Anterior cingulate cortex (tissue), 58 donors: ENCODE measurements around the gene PDE9A.
A peak's percentile ranks its signal among the peaks of the same experiment; 100 is the strongest.

Experiments
- DNase-seq, 58 donors: peaks; one replicate each; lab custom pipeline; 2025; lab: John Stamatoyannopoulos, UW

The PDE9A gene

GRCh38 chr21:42654913-42655795 lies 1.7 kb downstream of the PDE9A start:
- no peak for DNase-seq

GRCh38 chr21:42655796-42656770 lies 2.7 kb downstream of the PDE9A start:
- peak in 1 of 58 donors; percentile 26 for DNase-seq

GRCh38 chr21:42656872-42657271 lies 3.5 kb downstream of the PDE9A start:
- no peak for DNase-seq

DNA sequence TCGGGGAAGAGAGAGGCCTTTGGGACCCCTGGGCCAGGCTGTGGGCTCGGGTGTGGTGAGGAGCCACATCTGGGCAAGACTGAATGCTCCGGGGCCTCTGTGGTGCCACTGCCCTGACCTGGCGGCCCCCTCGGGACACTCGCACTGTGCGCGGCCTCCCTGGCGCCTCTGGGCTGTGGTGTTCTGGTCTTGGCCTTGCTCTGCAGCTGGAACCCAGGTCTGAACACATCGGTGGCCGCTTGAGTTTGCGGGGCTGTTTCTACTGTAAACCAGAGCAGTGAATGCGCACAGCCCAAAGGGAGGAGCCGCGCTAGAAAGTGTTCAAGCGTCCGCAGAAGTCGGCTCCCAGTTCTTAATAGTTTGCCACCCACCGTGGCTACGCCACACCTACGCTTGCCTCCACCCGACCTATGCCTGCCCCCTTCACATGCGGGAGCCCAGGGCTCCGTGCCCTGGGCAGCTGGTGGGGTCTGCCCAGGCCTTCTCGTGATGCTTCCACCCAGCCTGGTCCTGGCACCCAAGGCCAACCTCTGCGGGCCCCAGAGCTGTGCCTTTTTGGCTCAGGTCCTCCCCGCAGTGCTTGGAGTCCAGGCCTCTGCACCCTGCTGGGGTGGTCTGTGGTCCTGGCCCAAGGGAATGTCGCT lies 4.4 kb downstream of the PDE9A start:
- DNase-seq: no peak

DNA sequence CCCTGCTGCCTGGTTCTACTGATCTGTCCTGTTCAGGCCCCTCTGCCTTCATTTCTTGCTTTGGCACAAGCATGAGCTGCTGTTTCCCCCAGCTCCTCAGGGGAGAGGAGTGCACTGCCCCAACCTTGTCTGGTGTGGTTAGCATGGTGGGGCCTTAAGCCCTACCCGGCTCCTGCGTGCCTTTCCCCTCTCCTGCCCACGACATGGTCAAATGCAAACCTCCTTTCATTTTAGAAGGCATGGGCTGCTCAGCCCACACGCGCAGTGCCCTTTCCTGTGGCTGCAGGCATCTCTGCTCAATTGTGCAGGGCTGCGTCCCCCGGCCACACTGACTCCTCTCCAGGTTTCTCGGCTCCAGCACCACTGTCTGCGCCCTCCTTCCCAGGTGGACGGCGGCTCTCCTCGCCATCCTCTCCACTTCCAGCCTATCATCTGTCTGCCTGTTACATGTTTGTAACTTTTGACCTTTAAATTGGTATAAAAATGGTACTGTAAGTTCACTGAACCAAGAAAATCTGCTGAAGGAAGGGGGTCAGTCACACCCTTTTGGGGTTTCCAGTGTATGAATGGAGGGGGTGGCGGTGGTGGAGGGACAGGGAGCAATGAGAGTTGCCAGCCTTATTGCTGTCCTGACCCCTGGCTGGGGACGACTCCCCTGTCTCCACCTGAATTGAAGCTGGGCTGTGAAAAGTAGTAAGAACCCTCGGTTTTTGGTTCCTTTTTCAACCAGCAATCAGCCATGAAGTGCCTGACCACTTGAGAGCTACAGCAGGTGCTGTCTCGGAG lies 5.1 kb downstream of the PDE9A start:
- no peak for DNase-seq

GRCh38 chr21:42659416-42660117 lies 6.1 kb downstream of the PDE9A start:
- DNase-seq: no peak

- DNase-seq: no peak
Measured at GRCh38 chr21:42660118-42660470, 6.7 kb downstream of the PDE9A start.

DNA sequence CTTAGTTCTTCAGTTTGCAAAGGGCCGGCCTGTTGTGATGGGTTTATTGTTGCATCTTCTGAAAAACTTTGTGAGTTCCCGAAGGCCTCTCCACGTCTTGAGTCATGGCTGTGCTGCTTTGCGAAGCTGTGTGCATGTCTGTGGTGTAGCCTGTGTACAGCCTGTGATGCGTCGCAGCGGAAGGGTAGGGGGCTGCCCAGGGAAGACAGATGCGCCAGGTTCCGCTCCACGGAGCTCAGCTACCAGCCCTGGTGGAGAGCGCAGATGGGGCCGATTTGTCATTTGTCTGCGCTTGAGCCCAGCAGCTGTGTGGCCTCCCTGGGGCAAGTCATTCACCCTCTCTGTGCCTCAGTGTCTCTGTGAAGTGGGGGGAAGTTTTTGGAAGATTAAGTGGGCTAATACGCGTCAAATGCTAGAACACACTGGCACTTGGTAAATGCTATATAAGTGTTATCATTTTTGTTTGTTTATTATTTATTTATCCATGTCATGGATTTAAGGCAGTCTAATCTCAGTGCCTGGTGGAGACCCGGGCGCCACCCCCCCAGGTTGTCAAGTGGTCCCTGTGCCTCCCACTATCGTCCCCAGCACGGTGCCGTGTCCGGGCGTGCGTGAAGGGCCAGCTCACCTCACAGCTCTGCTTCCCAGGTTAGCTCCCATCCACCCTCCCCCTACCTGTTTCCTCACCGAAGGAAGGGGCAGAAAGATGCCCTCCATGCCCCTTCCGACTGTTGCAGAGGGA lies 8.4 kb downstream of the PDE9A start:
- DNase-seq: no peak

DNA sequence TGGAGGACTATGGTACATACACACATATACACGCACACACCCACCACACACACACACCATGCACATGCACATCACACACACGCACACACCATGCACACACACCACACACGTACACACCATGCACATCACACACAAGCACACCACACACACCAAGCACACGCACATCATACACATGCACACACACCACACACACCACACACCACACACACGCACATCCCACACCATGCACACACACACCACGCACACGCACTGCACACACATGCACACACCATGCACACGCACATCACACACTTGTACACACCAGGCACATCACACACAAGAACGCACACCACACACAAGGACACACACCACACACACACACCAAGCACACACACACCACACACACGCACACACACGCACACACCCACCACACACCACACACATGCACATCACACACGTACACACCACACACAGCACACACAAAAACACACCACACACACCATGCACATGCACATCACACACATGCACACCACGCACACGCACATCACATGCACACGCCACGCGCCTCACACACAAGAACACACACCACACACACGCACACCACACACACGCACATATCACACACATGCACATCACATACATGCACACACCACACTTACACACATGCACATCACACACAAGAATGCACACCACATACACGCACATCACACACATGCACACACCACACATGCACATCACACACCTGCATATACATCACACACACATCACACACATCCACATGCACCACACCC lies 9.2 kb downstream of the PDE9A start:
- no peak for DNase-seq

- no peak for DNase-seq
Measured at GRCh38 chr21:42663200-42663750, 9.9 kb downstream of the PDE9A start.

DNA sequence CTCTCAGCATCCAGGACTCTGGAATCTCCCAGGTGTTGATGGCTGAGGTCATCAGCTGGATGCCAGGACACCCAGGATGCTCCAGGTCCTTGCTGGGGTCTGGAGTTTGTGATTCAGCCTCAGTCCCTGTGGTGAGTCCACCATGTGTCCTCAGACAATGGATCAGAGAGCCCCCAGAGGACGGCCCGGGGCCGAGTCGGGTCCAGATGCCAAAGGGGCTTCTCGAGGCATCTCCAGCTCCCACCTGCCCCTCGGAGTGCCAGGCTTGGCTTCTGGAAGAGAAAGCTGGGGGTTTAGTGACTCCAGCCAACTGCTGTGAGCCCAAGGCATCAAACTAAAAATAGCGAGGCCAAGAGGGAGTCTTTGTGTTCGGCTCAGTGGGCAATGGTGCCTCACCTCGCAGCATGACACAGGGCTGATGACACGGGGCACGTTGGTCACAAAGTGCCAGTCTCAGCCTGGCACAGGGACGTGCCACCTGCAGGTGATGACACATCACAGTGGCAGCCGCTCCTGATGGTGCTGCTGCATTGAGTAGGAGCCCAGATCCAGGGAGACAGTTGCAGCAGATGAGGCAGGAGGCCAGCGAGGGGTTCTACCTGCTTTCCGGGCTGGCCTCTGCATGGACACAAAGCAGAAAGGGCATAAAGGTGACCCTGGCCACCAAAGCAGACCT lies 10.6 kb downstream of the PDE9A start:
- peak in 5 of 58 donors; percentile 34 to 75 (median 44) for DNase-seq

GRCh38 chr21:42664614-42665013 lies 11.2 kb downstream of the PDE9A start:
- no peak for DNase-seq

- DNase-seq: no peak
Measured at GRCh38 chr21:42665026-42665425, 11.6 kb downstream of the PDE9A start.

DNA sequence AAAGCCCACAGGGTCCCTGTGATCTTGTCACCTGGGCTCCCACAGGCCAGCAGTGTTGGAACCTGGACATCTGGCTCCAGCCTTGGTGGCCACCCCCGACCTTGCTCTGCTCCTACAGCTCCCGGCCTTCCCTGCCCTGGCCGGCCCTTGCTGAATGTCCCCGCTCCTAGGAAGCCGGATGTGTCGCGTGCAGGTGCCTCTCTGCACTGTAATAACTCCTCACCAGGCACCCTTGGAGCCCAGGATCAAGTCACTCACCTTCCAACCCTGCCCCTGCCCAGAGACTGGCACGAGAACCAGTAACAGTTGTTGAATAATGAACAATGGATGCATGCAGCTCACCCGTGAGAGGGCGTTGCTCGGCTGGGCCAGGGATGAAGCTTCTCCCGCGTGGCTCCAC lies 12.1 kb downstream of the PDE9A start:
- peak in 4 of 58 donors; percentile 16 to 52 (median 34) for DNase-seq

DNA sequence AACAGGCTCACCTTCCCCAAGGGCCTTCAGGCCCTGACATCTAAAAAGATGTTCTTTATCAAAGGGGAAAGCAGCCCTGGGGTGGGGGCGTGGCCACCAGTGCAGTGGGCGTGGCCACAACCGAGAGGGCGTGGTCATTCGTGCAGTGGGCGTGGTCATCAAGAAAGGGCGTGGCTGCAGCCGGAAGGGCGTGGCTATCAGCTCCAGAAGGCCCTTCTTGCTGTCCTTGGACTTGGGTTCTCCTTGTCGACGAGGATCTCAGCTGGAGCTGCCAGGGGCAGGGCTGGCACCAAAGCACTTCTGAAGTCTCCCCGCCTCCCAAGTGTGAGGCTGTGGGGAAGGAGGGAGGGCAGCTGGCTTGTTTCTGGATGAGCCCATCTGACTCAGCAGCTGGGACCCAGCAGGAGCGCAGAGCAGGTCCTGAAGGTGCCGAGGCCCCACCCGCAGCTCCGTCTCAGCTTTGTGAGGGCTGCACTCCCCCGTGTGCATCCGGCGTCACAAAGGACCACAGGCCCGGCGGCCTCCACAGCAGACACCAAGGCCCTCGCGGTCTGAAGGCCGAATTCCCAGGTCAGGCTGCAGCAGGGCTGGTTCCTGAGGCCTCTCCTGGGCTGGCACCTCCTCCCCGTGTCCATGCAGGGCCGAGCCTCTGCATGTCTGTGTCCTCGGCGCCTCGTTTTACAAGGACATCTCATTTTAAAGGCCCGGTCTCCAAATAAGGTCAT lies 12.8 kb downstream of the PDE9A start:
- DNase-seq: peak in 4 of 58 donors; percentile 33 to 52 (median 48)

GRCh38 chr21:42666925-42667324 lies 13.5 kb downstream of the PDE9A start:
- peak in 52 of 58 donors; percentile 19 to 90 (median 72) for DNase-seq
